ENCODE data around the gene OSMR. TPM values are rescaled to one million over a fixed set of nuclear protein-coding genes. Genes with fewer than 3 reads are reported as not detected.

The OSMR gene
- total RNA-seq, 2 donors from 2014 or later: 0.10 to 0.63 TPM

DNA sequence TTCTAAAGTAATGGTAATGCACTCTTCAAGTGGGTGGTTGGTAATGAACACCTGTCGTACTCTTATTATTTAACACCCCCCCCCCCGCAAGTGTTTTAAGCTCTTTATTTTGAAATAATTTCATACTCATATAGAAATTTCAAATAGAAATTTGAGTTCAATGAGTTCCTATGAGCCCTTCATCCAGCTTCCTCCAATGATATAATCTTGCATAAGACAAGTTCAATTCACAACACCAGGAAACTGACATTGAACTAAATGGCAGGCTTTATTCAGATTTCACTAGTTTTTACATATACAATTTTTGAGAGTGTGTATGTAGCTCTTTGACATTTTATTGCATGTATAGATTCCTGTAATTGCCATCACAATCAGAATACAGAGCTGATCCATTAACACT lies 30.9 kb upstream of the OSMR start:
- Mint-ChIP-seq H3K4me1 (ENCODE audit: low read depth) (peaks cover 3% of the 10 kb centered on the region), H3K9me3 (no peaks in the 10 kb centered on the region), H3K4me3 (no peak overlapping the region), H3K27me3 (ENCODE audit: low read depth) (peaks cover 52% of the 10 kb centered on the region), H3K27ac (no peak overlapping the region), H3K36me3 (ENCODE audit: insufficient read depth in 2 of 2) (no peaks in the 10 kb centered on the region)
- ATAC-seq (replicated peaks in 1 of 2): no peak
- no peak for DNase-seq

DNA sequence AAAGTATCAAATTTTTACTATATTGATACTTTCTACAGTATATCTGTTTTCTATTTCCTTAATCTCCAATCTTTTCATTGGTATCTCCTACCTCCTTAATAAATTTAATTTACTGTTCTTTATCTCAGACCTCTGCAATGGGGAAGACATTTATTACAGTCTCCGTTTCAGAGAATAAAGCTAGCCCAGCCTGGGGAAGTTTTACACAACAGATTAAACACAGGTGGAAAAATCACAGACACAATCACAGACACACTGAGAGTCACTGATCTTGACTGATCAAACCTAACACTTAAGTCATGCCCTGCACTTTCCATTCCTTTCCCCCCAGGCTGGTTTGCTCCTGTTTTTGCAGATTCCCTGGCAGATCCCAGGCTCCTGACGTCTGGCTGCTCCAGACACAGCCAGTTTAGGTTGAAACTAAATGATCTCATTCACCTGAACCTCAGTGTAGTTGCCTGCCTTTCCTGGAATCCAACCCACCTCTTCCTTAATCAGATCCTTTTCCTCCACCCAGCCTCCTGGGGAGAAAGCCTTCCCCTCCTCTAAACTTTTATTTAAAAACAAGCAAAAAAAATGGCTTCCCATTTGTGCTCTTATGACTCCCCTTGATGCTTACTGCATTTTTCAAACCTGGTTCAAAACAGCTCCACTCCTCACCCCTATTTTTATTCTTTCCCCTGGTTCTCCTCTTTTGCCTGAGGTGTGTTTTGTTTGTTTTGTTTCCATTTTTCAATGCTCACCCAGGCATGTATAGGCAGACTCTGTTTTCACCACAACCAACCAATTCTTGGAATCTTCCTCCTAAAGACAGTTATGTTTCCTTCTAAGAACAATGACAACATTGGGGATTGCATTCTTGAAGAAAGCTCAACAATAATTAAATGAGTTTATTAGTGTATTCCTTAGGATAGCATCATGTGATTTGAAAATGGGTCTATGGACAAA lies 29.5 kb upstream of the OSMR start:
- no peak for ATAC-seq (replicated peaks in 1 of 2)
- Mint-ChIP-seq H3K9me3 (peaks cover 0 to 2% of the 10 kb centered on the region in 2 donors), H3K27ac (no peak overlapping the region), H3K4me1 (ENCODE audit: low read depth) (no peaks in the 10 kb centered on the region), H3K36me3 (ENCODE audit: insufficient read depth in 2 of 2) (no peaks in the 10 kb centered on the region), H3K27me3 (ENCODE audit: low read depth) (peaks cover 49% of the 10 kb centered on the region), H3K4me3 (no peak overlapping the region)
- DNase-seq: no peak

DNA sequence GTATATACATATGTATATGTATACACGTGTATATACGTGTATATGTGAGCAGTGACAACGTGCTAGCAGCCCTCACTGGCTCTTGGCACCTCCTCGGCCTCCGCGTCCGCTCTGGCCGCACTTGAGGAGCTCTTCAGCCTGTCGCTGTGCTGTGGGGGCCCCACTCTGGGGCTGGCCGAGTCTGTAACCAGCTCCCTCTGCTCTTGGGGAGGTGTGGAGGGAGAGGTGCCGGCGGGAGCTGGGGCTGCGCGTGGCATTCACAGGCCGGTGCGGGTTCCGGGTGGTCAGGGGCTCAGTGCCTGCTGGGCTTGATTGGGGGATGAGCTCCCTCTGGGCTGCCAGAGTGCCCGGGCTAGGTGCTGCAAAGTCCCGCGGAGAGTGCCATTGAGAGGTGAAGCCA lies 24.1 kb upstream of the OSMR start:
- Mint-ChIP-seq H3K9me3 (peaks cover 2 to 4% of the 10 kb centered on the region in 2 donors), H3K4me3 (no peak overlapping the region), H3K27me3 (ENCODE audit: low read depth) (peaks cover 24% of the 10 kb centered on the region), H3K27ac (no peak overlapping the region), H3K36me3 (ENCODE audit: insufficient read depth in 2 of 2) (no peaks in the 10 kb centered on the region), H3K4me1 (ENCODE audit: low read depth) (no peaks in the 10 kb centered on the region)
- DNase-seq (no peak), ATAC-seq (replicated peaks in 1 of 2) (no peak)

DNA sequence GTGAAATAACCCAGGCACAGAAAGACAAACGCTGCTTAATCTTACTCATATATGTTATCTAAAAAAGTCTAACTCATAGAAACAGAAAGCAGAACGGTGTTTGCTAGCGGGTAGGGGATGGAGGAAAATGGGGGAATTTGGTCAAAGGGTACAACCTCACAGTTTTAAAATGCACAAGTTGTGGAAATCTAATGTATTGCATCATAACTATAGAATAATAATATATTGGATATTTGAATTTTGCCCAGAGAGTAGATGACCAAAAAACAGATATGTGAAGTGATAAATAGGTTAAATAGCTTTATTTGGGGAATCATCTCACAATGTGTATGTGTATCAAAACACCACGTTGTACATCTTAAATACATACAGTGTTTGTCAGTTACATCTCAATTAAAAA lies 22.3 kb upstream of the OSMR start:
- H3K27me3 Mint-ChIP-seq (ENCODE audit: low read depth): peaks cover 20% of the 10 kb centered on the region
- peaks cover 2 to 4% of the 10 kb centered on the region in 2 donors for H3K9me3 Mint-ChIP-seq
- ATAC-seq (replicated peaks in 1 of 2) (no peak), DNase-seq (no peak)
- no peaks in the 10 kb centered on the region for H3K36me3 Mint-ChIP-seq (ENCODE audit: insufficient read depth in 2 of 2)
- H3K4me3 Mint-ChIP-seq: no peak overlapping the region
- H3K27ac Mint-ChIP-seq: no peak overlapping the region
- no peaks in the 10 kb centered on the region for H3K4me1 Mint-ChIP-seq (ENCODE audit: low read depth)

DNA sequence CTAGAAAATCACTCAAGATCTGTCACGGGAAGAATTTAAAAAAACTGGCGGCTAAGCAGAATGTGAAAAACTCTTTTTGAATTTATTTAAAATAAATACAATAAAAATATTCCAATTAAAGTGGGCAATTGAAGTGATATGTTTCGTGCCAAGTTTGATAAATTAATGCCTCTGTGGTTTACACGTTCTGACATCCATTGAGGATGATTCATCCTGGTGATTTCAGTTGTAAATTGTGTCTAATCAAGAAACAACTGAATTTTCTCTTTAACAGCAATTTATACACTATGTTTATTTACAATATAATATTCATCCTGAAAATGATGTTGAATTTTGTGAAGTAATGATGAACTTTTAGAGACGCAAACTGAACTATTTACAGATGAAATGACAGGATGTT lies 21.0 kb upstream of the OSMR start:
- H3K27ac Mint-ChIP-seq: no peak overlapping the region
- peaks cover 2 to 4% of the 10 kb centered on the region in 2 donors for H3K9me3 Mint-ChIP-seq
- no peak overlapping the region for H3K4me3 Mint-ChIP-seq
- ATAC-seq (replicated peaks in 1 of 2) (no peak), DNase-seq (no peak)
- H3K27me3 Mint-ChIP-seq (ENCODE audit: low read depth): peaks cover 30% of the 10 kb centered on the region
- no peaks in the 10 kb centered on the region for H3K36me3 Mint-ChIP-seq (ENCODE audit: insufficient read depth in 2 of 2)
- H3K4me1 Mint-ChIP-seq (ENCODE audit: low read depth): no peaks in the 10 kb centered on the region

DNA sequence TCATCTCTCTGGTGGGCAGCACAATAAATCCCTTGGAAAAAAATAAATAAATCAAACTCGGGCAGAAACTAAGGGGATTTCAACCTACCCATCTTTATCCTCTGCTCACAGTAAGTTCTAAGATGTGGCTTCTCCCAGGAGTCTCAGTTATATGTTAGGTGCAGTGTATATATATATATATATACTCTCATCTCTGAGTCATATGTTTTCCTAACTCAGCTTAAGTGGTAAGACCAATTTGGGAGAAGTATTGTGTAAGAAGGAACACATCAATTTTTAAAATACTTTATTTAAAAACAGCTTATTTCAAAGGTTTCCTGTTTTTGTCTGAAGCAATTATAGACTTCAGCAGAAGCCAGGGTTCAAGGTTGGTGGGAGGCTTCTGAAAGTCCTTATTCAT lies 20.3 kb upstream of the OSMR start:
- no peak for ATAC-seq (replicated peaks in 1 of 2)
- Mint-ChIP-seq H3K27me3 (ENCODE audit: low read depth) (peaks cover 33% of the 10 kb centered on the region), H3K4me1 (ENCODE audit: low read depth) (no peaks in the 10 kb centered on the region)

DNA sequence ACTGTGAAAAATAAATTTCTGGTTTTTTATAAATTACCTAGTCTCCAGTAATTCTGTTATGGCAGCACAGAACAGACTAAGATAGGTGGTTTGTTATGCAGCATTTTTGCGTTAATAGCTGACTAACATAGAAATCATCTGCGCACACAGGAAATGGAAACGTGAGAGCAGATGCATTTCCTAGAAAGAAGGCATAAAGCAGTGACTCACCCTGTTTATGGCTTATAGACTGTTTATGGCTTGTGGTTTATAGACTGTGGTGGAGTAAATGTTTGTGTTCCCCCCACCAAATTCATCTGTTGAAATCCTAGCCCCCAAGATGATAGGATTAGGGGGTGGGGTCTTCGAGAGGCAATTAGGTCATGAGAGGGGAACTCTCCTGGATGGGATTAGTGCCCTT lies 18.3 kb upstream of the OSMR start:
- Mint-ChIP-seq H3K9me3 (peaks cover 0 to under 1% of the 10 kb centered on the region in 2 donors), H3K27me3 (ENCODE audit: low read depth) (peaks cover 46% of the 10 kb centered on the region), H3K4me1 (ENCODE audit: low read depth) (no peaks in the 10 kb centered on the region), H3K4me3 (no peak overlapping the region), H3K27ac (no peak overlapping the region), H3K36me3 (ENCODE audit: insufficient read depth in 2 of 2) (no peaks in the 10 kb centered on the region)
- DNase-seq (no peak), ATAC-seq (replicated peaks in 1 of 2) (peak in 1 of 2 donors; percentile 57)

More for the DNA sequence above, 20.3 kb upstream of the OSMR start:
- H3K4me3 Mint-ChIP-seq: no peak overlapping the region
- no peaks in the 10 kb centered on the region for H3K36me3 Mint-ChIP-seq (ENCODE audit: insufficient read depth in 2 of 2)
- DNase-seq: no peak
- no peak overlapping the region for H3K27ac Mint-ChIP-seq
- peaks cover 2% of the 10 kb centered on the region in 2 donors for H3K9me3 Mint-ChIP-seq

DNA sequence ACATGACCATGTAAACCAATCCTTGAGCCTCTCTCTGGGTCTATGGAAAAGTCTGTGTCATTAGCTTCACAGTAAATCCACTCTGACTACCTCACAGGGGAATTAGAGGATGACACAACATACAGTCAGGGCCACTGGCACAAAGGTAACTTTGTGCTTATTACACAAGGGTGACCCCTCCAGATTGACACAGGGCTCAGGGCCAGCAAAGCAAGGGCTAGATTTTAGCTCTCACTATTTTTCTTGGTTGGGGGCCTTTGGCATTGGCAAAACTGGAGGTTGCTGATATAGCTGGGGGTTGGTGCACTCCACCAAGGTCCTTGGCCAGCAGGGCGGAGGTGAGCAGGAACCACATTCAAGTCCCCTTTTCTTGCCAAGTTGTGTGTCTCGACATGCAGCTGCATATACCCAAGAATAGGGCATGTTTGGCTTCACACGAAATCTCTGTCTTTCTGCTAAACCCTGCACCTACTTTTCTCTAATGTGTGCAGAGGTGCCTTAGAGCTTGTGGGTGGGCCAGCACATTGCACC lies 15.2 kb upstream of the OSMR start:
- no peak for DNase-seq
- H3K36me3 Mint-ChIP-seq (ENCODE audit: insufficient read depth in 2 of 2): no peaks in the 10 kb centered on the region

DNA sequence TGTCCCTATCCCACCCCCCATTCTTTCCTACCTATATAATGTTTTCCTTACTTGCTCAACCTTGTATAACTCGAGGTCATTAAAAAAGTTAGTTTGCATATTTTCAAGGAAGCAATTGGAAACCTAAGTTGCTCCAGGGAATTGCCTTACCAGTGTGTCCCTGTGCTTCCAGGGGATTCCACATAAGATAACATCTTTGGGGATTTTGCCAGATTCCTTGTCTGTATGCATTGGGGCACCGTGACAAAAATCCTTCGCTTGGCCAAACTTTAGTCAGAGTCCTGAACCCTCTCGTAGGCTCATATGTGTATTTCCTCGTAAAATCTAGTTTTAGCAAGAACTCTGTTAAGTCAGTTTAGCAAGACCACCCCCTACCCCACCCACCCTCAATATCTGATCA lies 14.7 kb upstream of the OSMR start:
- H3K27me3 Mint-ChIP-seq (ENCODE audit: low read depth): peaks cover 50% of the 10 kb centered on the region
- H3K36me3 Mint-ChIP-seq (ENCODE audit: insufficient read depth in 2 of 2): no peaks in the 10 kb centered on the region
- ATAC-seq (replicated peaks in 1 of 2) (no peak), DNase-seq (no peak)
- H3K9me3 Mint-ChIP-seq: no peaks in the 10 kb centered on the region
- H3K4me3 Mint-ChIP-seq: no peak overlapping the region
- H3K4me1 Mint-ChIP-seq (ENCODE audit: low read depth): no peaks in the 10 kb centered on the region
- no peak overlapping the region for H3K27ac Mint-ChIP-seq

More for the DNA sequence above, 15.2 kb upstream of the OSMR start:
- H3K4me1 Mint-ChIP-seq (ENCODE audit: low read depth): no peaks in the 10 kb centered on the region
- H3K27me3 Mint-ChIP-seq (ENCODE audit: low read depth): peaks cover 49% of the 10 kb centered on the region
- no peak overlapping the region for H3K27ac Mint-ChIP-seq
- H3K9me3 Mint-ChIP-seq: no peaks in the 10 kb centered on the region
- no peak for ATAC-seq (replicated peaks in 1 of 2)
- H3K4me3 Mint-ChIP-seq: no peak overlapping the region

DNA sequence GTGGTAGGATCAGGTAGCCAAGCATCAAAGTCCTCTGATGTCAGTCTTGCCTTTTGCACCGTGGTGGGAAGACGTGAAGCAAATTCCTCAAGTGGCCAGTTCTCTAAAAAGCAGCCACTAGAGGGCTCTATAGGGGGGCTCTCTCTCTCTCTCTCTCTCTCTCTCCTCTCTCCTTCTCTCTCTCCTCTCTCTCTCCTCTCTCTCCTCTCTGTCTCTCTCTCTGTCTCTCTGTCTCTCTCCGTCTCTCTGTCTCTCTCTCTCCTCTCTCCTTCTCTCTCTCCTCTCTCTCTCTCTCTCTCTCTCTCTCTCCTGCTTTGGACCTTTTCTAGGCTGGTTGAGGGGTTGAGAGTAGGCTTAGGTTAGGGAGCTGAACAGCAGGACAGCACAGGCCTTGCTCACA lies 13.9 kb upstream of the OSMR start:
- H3K4me3 Mint-ChIP-seq: no peak overlapping the region
- DNase-seq: peak in 1 of 2 donors; percentile 8
- no peaks in the 10 kb centered on the region for H3K36me3 Mint-ChIP-seq (ENCODE audit: insufficient read depth in 2 of 2)
- no peaks in the 10 kb centered on the region for H3K4me1 Mint-ChIP-seq (ENCODE audit: low read depth)
- peaks cover 43% of the 10 kb centered on the region for H3K27me3 Mint-ChIP-seq (ENCODE audit: low read depth)
- ATAC-seq (replicated peaks in 1 of 2): no peak
- H3K27ac Mint-ChIP-seq: no peak overlapping the region
- H3K9me3 Mint-ChIP-seq: no peaks in the 10 kb centered on the region

DNA sequence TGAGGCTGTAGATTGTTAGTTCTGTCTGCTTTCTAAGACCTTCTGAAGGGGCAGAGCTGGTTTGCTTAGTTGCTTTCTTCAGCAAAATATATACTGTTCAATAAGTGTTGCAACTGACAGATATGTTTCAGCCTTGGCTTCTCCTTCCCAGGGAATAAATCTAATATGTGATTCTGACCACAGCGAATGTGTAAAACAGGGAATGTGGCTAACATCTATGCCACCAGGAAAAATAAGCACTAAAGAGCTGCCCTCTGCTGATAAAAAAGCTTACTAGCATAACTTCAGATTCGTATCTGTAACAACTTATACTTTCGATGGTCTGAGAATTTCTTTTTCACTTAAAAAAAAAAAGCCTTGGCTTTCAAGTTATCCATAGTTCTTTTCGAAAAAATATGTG lies 13.0 kb upstream of the OSMR start:
- H3K9me3 Mint-ChIP-seq: no peaks in the 10 kb centered on the region
- no peak overlapping the region for H3K4me3 Mint-ChIP-seq
- DNase-seq (no peak), ATAC-seq (replicated peaks in 1 of 2) (no peak)
- H3K36me3 Mint-ChIP-seq (ENCODE audit: insufficient read depth in 2 of 2): no peaks in the 10 kb centered on the region
- H3K4me1 Mint-ChIP-seq (ENCODE audit: low read depth): no peaks in the 10 kb centered on the region
- no peak overlapping the region for H3K27ac Mint-ChIP-seq
- peaks cover 40% of the 10 kb centered on the region for H3K27me3 Mint-ChIP-seq (ENCODE audit: low read depth)

DNA sequence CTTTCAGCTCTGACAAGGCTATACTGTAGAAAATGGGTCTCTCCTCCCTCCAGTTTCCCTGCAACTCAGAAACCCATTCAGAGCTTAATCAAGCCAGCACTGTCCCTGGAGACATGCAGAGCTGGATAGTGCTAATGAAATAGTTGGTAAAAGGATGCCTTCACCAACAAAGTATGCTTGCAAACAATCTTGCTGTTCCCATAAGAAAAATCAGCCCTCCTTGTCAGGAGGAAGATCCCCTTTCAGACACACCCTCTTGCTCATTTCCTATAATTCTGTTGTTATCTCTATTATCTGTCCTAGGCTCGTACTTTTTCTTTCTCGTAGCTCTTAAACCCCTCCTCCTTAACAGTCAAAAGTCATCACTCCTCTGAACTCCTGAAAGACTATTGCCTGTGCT lies 9.9 kb upstream of the OSMR start:
- no peaks in the 10 kb centered on the region for H3K36me3 Mint-ChIP-seq (ENCODE audit: insufficient read depth in 2 of 2)
- H3K4me3 Mint-ChIP-seq: no peak overlapping the region
- no peak overlapping the region for H3K27ac Mint-ChIP-seq
- H3K9me3 Mint-ChIP-seq: no peaks in the 10 kb centered on the region
- no peaks in the 10 kb centered on the region for H3K4me1 Mint-ChIP-seq (ENCODE audit: low read depth)
- DNase-seq: no peak
- ATAC-seq (replicated peaks in 1 of 2): no peak
- peaks cover 23% of the 10 kb centered on the region for H3K27me3 Mint-ChIP-seq (ENCODE audit: low read depth)

DNA sequence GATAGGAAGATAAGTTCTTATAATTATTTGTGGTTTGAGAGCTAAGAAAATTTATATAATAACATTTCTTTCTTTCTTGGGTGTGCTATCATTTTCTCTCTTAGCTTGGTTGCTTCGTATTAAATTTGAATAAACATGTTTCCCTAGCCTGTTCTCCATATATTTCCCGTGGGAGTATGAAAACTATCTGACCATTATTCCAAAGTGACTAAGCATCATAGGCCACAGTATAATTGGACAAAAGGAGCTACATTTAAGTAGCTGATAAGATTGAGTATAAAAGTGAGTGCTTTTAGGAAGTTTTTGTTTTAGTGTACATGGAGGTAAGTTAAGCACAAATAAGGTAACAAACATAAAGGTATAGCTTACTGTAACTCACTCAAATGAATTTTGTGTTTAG lies 8.4 kb upstream of the OSMR start:
- Mint-ChIP-seq H3K4me1 (ENCODE audit: low read depth) (no peaks in the 10 kb centered on the region), H3K9me3 (no peaks in the 10 kb centered on the region), H3K27me3 (ENCODE audit: low read depth) (peaks cover 19% of the 10 kb centered on the region), H3K36me3 (ENCODE audit: insufficient read depth in 2 of 2) (no peaks in the 10 kb centered on the region), H3K27ac (no peak overlapping the region), H3K4me3 (no peak overlapping the region)
- DNase-seq (no peak), ATAC-seq (replicated peaks in 1 of 2) (no peak)

DNA sequence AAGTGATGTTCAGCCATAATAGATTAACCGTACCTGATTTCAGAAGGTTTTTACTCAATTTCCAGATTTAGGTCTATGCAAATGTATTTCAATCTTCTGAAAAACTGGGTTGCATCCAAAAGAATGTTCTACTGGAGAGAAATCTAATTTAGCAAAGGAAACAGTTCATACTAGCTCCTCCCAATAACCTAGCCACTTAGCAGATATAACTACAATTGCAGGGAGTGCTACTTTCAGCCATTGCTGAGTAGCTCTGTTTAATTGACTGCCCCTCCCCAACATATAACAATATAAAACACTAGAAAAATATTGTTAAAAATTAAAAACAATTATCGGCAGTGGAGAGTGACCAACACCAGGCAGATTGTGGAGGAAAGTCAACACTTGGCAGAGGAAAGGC lies 7.9 kb upstream of the OSMR start:
- DNase-seq (no peak), ATAC-seq (replicated peaks in 1 of 2) (no peak)
- Mint-ChIP-seq H3K4me3 (no peak overlapping the region), H3K36me3 (ENCODE audit: insufficient read depth in 2 of 2) (no peaks in the 10 kb centered on the region), H3K27me3 (ENCODE audit: low read depth) (peaks cover 24% of the 10 kb centered on the region), H3K4me1 (ENCODE audit: low read depth) (no peaks in the 10 kb centered on the region), H3K27ac (no peak overlapping the region), H3K9me3 (no peaks in the 10 kb centered on the region)

Measured in activated T-cell treated with anti-CD3 and anti-CD28 coated beads, Interleukin-2, amount 50 U/mL, for 72 hours (primary cell).